Endothelial cell of umbilical vein (primary cell): ENCODE data around the gene GTSE1. TPM values are rescaled to one million over a fixed set of nuclear protein-coding genes. Genes with fewer than 3 reads are reported as not detected.

Experiments
- BruUV-seq: library from RNA; stranded (reverse); fragments of 400-500 nt; replicated peaks from 2 replicates; lab custom pipeline; 2021; lab: Mats Ljungman, UMichigan
- CTCF ChIA-PET: fragments of 300-600, 350-600 bp; sonication (Branson Sonifier 250); formaldehyde crosslinking; loops from one replicate; lab custom pipeline; 2021; ENCODE audit warnings: antibody characterized with exemption, inconsistent platforms; lab: Charles Lee
- POLR2A ChIA-PET: fragments of 300-600, 350-600 bp; sonication (Branson Sonifier 250); formaldehyde crosslinking; loops from one replicate; lab custom pipeline; 2021; ENCODE audit warnings: antibody characterized with exemption, inconsistent platforms; lab: Charles Lee
- DNase-seq: peaks from one replicate; pipeline ENCODE4 v3.0.0-alpha.2; 2011; ENCODE audit warnings: low read depth, low spot score
- FAIRE-seq: peaks from 2 replicates; lab custom pipeline; 2011; peaks lifted over from hg19 to GRCh38; lab: Jason Lieb, UNC
- H2AFZ ChIP-seq: 2 replicates; pipeline ENCODE4 v1.6.0; 2012; ENCODE audit warnings: low read depth, low read length, control low read depth, inconsistent platforms
- H3K27ac ChIP-seq: 2 replicates; pipeline ENCODE4 v1.5.1; 2011; ENCODE audit warnings: low read depth, mild to moderate bottlenecking, control low read depth, low read length, moderate library complexity; ENCODE audit not compliant: insufficient read depth
- H3K27me3 ChIP-seq, 2 experiments: 2 replicates each; pipeline versions ENCODE4 v1.6.0 to v1.6.1; 2011; ENCODE audit warnings: low read length in 2 of 2, mixed read lengths in 1 of 2; ENCODE audit not compliant: control insufficient read depth in 2 of 2, insufficient read depth in 2 of 2
- H3K36me3 ChIP-seq, 2 experiments: 2 replicates in 1 of 2; 3 replicates in 1 of 2; pipeline ENCODE4 v1.5.1; 2011; ENCODE audit warnings: low read length in 2 of 2, mild to moderate bottlenecking in 1 of 2, moderate library complexity in 1 of 2; ENCODE audit not compliant: control insufficient read depth in 2 of 2, insufficient read depth in 2 of 2; ENCODE audit errors: extremely low read depth in 1 of 2
- H3K4me1 ChIP-seq: 3 replicates; pipeline ENCODE4 v1.5.1; 2011; ENCODE audit warnings: mild to moderate bottlenecking, low read length; ENCODE audit not compliant: control insufficient read depth, insufficient read depth; ENCODE audit errors: extremely low read depth
- H3K4me2 ChIP-seq: 2 replicates; pipeline ENCODE4 v1.6.1; 2011; ENCODE audit warnings: low read length, control low read depth, mixed read lengths; ENCODE audit not compliant: insufficient read depth
- H3K4me3 ChIP-seq, 3 experiments: fragments of 200-600 bp in 1 of 3; sonication (generic), shearing (Covaris generic) in 1 of 3; replicated peaks in 1 of 3; 2 replicates each; pipeline ENCODE4 v1.5.1; 2011 to 2016; ENCODE audit warnings: control low read depth in 3 of 3, low read length in 3 of 3, mild to moderate bottlenecking in 2 of 3, inconsistent platforms in 1 of 3, low read depth in 1 of 3, moderate library complexity in 1 of 3; ENCODE audit not compliant: insufficient read depth in 1 of 3
- H3K79me2 ChIP-seq: 2 replicates; pipeline ENCODE4 v1.6.0; 2012; ENCODE audit warnings: low read length, inconsistent platforms; ENCODE audit not compliant: control insufficient read depth, insufficient read depth
- H3K9ac ChIP-seq: replicated peaks from 2 replicates; pipeline ENCODE3; 2011; ENCODE audit warnings: low read length, control low read depth; ENCODE audit not compliant: insufficient read depth; ENCODE audit errors: extremely low read depth
- H3K9me1 ChIP-seq: replicated peaks from 3 replicates; pipeline ENCODE4 v1.6.0; 2011; ENCODE audit warnings: mild to moderate bottlenecking, low read length; ENCODE audit not compliant: control insufficient read depth, insufficient read depth; ENCODE audit errors: extremely low read depth
- H3K9me3 ChIP-seq: replicated peaks from 2 replicates; pipeline ENCODE4 v1.5.1; 2012; ENCODE audit warnings: low read length, inconsistent platforms; ENCODE audit not compliant: control insufficient read depth, insufficient read depth
- H4K20me1 ChIP-seq: replicated peaks from 2 replicates; pipeline ENCODE3; 2011; ENCODE audit warnings: mild to moderate bottlenecking, low read length; ENCODE audit not compliant: control insufficient read depth, insufficient read depth; ENCODE audit errors: extremely low read depth
- EZH2 ChIP-seq: IDR thresholded peaks from 2 replicates; pipeline ENCODE4 v1.6.1; 2012; ENCODE audit warnings: borderline replicate concordance, low read depth, mild to moderate bottlenecking, moderate library complexity, low read length, inconsistent platforms; ENCODE audit not compliant: severe bottlenecking
- FOS ChIP-seq: IDR thresholded peaks from 2 replicates; pipeline ENCODE4 v1.6.1; 2011; ENCODE audit warnings: mild to moderate bottlenecking, low read length, moderate library complexity, borderline replicate concordance; ENCODE audit not compliant: insufficient read depth
- GATA2 ChIP-seq: IDR thresholded peaks from 2 replicates; pipeline ENCODE4 v1.7.0; 2011; ENCODE audit warnings: low read depth, mild to moderate bottlenecking, moderate library complexity, mixed read lengths, low read length; ENCODE audit not compliant: insufficient read length, insufficient read depth
- JUN ChIP-seq: IDR thresholded peaks from 2 replicates; pipeline ENCODE4 v1.6.1; 2011; ENCODE audit warnings: borderline replicate concordance, low read depth; ENCODE audit not compliant: insufficient read length, insufficient read depth
- MYC ChIP-seq: IDR thresholded peaks from one replicate; pipeline ENCODE4 v1.6.1; 2011; ENCODE audit warnings: mild to moderate bottlenecking, low read depth, low read length
- POLR2A ChIP-seq: IDR thresholded peaks from 2 replicates; pipeline ENCODE4 v1.6.1; 2012; ENCODE audit warnings: low read depth, mild to moderate bottlenecking, control low read depth, low read length
- POLR2AphosphoS5 ChIP-seq: IDR thresholded peaks from 2 replicates; pipeline ENCODE4 v1.6.1; 2012; ENCODE audit warnings: low read depth, mild to moderate bottlenecking, control low read depth, low read length, moderate library complexity; ENCODE audit not compliant: insufficient read depth
- dilution Hi-C: fragments of 300-500 bp; cut with MboI; formaldehyde crosslinking; loops from one replicate; pipeline ENCODE4 v1.15.0; 2019; ENCODE audit warnings: low sequenced_read_pairs; ENCODE audit not compliant: extremely low pct_ligation_motif_present
- intact Hi-C: fragments of 100-400 bp; cut with micrococcal nuclease; formaldehyde crosslinking; loops from one replicate; pipeline ENCODE4 v1.10.0; 2022
- polyA plus RNA-seq, 4 experiments: library from polyadenylated mRNA; depleted of rRNA in 3 of 4; stranded (reverse) in 3 of 4; unstranded in 1 of 4; fragments of >200 nt; gene quantifications; 2 replicates each; pipeline versions ENCODE4 v1.2.1 to v1.2.3, GENCODE V29; 2011 to 2012; ENCODE audit warnings: missing spikeins in 1 of 4
- total RNA-seq: library from RNA; stranded (reverse); gene quantifications from 2 replicates; pipeline ENCODE4 v1.2.3, GENCODE V29; 2021
- TF ChIP-seq, protein P1 (sequence below), 2 donors: IDR thresholded peaks; 1 replicate in 1 of 2; 2 replicates in 1 of 2; pipeline ENCODE4 v1.5.1; 2011; ENCODE audit warnings: low read length in 2 of 2, mild to moderate bottlenecking in 2 of 2, moderate library complexity in 2 of 2, control low read depth in 1 of 2, inconsistent platforms in 1 of 2, low read depth in 1 of 2; ENCODE audit not compliant: insufficient read depth in 1 of 2; ENCODE audit errors: extremely low read depth in 1 of 2
- TF ChIP-seq, protein P2 (sequence below): IDR thresholded peaks from 2 replicates; pipeline ENCODE4 v1.6.1; 2011; ENCODE audit not compliant: insufficient read depth, insufficient read length

GTSE1 gene
- total and polyA plus RNA-seq, 2 donors (not counting 3 experiments of a cell fraction or from before 2014, with no cell fraction given) = 25.9 to 57.2 TPM

DNA sequence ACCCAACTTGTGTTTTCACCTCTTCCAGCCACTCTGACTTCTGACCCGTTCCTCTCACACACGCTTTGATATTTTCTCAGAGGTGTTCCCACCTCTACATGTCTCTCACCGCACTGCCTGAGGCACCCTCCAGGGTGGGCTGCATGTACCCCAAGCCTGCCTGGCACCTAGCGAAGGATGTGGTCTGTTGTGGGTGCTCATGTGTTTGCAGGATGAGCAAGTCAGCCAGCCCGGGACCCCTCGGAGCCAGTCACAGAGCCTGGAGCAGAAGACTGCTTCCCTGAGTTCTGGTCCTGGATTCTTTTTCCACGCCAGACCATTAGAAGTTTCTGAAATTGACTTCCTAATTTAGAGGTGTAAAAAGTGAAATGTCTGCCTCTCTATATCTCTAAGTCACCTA lies 3.8 kb downstream of the GTSE1 start:
- peaks cover 79% of the 10 kb centered on the region for H3K79me2 ChIP-seq
- H3K27me3 ChIP-seq = no peaks in the 10 kb centered on the region
- dilution Hi-C loops = no loop called here
- H2AFZ ChIP-seq = no peak overlapping the region
- H3K4me3 ChIP-seq = no peak overlapping the region
- DNase-seq = no peak
- ChIA-PET CTCF (no interaction called here), POLR2A (no interaction called here)
- no peaks in the 10 kb centered on the region for H3K9me3 ChIP-seq
- no peaks in the 10 kb centered on the region for H4K20me1 ChIP-seq
- BruUV-seq = no TSS peak
- no peak overlapping the region for H3K4me2 ChIP-seq
- H3K27ac ChIP-seq = no peak overlapping the region
- H3K36me3 ChIP-seq = peaks cover 0 to 16% of the 10 kb centered on the region in 2 experiments
- no peak for FAIRE-seq
- intact Hi-C loops = no loop called here
- TF ChIP-seq POLR2AphosphoS5 (no peak), EZH2 (no peak), POLR2A (no peak), MYC (no peak), JUN (no peak), FOS (no peak), GATA2 (no peak)
- TF ChIP-seq, protein P1, sequence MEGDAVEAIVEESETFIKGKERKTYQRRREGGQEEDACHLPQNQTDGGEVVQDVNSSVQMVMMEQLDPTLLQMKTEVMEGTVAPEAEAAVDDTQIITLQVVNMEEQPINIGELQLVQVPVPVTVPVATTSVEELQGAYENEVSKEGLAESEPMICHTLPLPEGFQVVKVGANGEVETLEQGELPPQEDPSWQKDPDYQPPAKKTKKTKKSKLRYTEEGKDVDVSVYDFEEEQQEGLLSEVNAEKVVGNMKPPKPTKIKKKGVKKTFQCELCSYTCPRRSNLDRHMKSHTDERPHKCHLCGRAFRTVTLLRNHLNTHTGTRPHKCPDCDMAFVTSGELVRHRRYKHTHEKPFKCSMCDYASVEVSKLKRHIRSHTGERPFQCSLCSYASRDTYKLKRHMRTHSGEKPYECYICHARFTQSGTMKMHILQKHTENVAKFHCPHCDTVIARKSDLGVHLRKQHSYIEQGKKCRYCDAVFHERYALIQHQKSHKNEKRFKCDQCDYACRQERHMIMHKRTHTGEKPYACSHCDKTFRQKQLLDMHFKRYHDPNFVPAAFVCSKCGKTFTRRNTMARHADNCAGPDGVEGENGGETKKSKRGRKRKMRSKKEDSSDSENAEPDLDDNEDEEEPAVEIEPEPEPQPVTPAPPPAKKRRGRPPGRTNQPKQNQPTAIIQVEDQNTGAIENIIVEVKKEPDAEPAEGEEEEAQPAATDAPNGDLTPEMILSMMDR (IDR thresholded peaks at IDR 0.05; ENCODE audit: extremely low read depth in 1 of 2, insufficient read depth in 1 of 2, low read depth in 1 of 2, low read length in 2 of 2) = no peak
- TF ChIP-seq, protein P2, sequence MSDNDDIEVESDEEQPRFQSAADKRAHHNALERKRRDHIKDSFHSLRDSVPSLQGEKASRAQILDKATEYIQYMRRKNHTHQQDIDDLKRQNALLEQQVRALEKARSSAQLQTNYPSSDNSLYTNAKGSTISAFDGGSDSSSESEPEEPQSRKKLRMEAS = no peak
- H3K4me1 ChIP-seq = peaks cover 26% of the 10 kb centered on the region
- no peak overlapping the region for H3K9ac ChIP-seq
- no peaks in the 10 kb centered on the region for H3K9me1 ChIP-seq
